WTC11 (cell line): ENCODE measurements around the gene CRACDL.

Experiments
- FOXJ3 ChIP-seq: sonication (generic); formaldehyde crosslinking; IDR thresholded peaks from 2 replicates; pipeline ENCODE4 v1.9.0; 2021; ENCODE audit warnings: missing genetic modification reagents, mild to moderate bottlenecking, borderline replicate concordance
- FOXK1 ChIP-seq: sonication (generic); formaldehyde crosslinking; IDR thresholded peaks from 2 replicates; pipeline ENCODE4 v1.8.0; 2022; ENCODE audit warnings: mild to moderate bottlenecking, moderate library complexity, missing genetic modification reagents
- TCF7 ChIP-seq: sonication (generic); formaldehyde crosslinking; IDR thresholded peaks from 2 replicates; pipeline ENCODE4 v1.8.0; 2022; ENCODE audit warnings: mild to moderate bottlenecking, low read depth, missing genetic modification reagents, moderate library complexity
- TF ChIP-seq, protein P1 (sequence below): sonication (generic); formaldehyde crosslinking; IDR thresholded peaks from 2 replicates; pipeline ENCODE4 v1.8.0; 2022; ENCODE audit warnings: mild to moderate bottlenecking, missing genetic modification reagents

DNA sequence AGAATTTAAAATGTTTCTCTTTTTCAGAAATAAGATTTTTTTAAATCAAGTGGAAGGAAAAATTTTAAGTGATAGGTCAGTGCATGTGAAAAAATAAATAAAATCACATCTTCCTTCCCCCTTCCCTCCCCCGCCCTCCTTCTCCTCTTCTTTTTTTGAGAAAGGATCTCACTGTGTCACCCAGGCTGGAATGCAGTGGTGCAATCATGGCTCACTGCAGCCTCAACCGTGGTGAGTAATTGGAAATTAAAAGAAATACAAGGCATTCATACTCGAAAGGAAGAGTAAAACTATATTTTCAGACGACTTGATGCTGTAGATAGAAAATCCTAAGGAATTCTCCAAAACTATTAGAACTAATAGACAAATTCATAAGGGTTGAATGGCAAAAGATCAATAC is 16.9 kb upstream of the CRACDL start:
- no peak for TF ChIP-seq TCF7 (CRISPR knock-in tag)
- no peak for TF ChIP-seq FOXJ3
- no peak for TF ChIP-seq FOXK1 (CRISPR knock-in tag)
- TF ChIP-seq, protein P1, sequence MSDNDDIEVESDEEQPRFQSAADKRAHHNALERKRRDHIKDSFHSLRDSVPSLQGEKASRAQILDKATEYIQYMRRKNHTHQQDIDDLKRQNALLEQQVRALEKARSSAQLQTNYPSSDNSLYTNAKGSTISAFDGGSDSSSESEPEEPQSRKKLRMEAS: no peak
